Left lung (tissue), 10 donors: ENCODE data around the gene SUFU. TPM values are rescaled to one million over a fixed set of nuclear protein-coding genes. Genes with fewer than 3 reads are reported as not detected.

Experiments
- ATAC-seq: fragments of 200-7000 bp; cut with Tn5 transposase; one replicate; pipeline ENCODE4 v1.9.1; 2020; ENCODE audit warnings: moderate library complexity
- DNase-seq, 4 donors: peaks; one replicate each; pipeline ENCODE4 v3.0.0-alpha.2; 2013 to 2020
- H3K27ac ChIP-seq, 2 donors: fragments of 200-600 bp; sonication (generic) in 1 of 2; one replicate each; pipeline versions ENCODE4 v1.5.0 to v1.8.0; 2020 to 2021
- H3K27me3 ChIP-seq, 2 donors: fragments of 200-600 bp; sonication (generic) in 1 of 2; one replicate each; pipeline versions ENCODE4 v1.5.0 to v1.8.0; 2020 to 2021
- H3K36me3 ChIP-seq, 2 donors: fragments of 200-600 bp; sonication (generic) in 1 of 2; one replicate each; pipeline versions ENCODE4 v1.5.0 to v1.8.0; 2020 to 2021
- H3K4me1 ChIP-seq, 2 donors: fragments of 200-600 bp; one replicate each; pipeline ENCODE4 v1.8.0; 2021
- H3K4me3 ChIP-seq, 2 donors: fragments of 200-600 bp; sonication (generic) in 1 of 2; one replicate each; pipeline versions ENCODE4 v1.5.0 to v1.8.0; 2020 to 2021; ENCODE audit warnings: mild to moderate bottlenecking in 1 of 2
- H3K9me3 ChIP-seq, 2 donors: fragments of 200-600 bp; sonication (generic) in 1 of 2; one replicate each; pipeline versions ENCODE4 v1.5.0 to v1.8.0; 2020 to 2021
- intact Hi-C, 2 donors: fragments of 100-400 bp; cut with DNase I; formaldehyde crosslinking; loops; one replicate each; pipeline versions ENCODE4 v1.11.2 to v1.14.2; 2022
- polyA plus RNA-seq, 6 donors: library from polyadenylated mRNA; unstranded; fragments of 120-200 nt; gene quantifications; one replicate each; pipeline ENCODE4 v1.2.1, GENCODE V29; 2013; ENCODE audit not compliant: insufficient read length in 6 of 6
- total RNA-seq, 2 donors: library from RNA; stranded (reverse); fragmentation: NEBNext Ultra II Directional; extraction: Animal tissue kit (Norgen Biotek cat#: 25700); gene quantifications; one replicate each; pipeline ENCODE4 v1.2.1, GENCODE V29; 2021
- TF ChIP-seq, protein P1 (sequence below), 2 donors: fragments of 200-600 bp; sonication (generic) in 1 of 2; IDR thresholded peaks; one replicate each; pipeline versions ENCODE4 v1.5.0 to v1.8.0; 2021; ENCODE audit warnings: antibody characterized with exemption in 2 of 2
- donor health status: DM: no; HTN: yes; CAD: no.
- donor health status: DM: no; HTN: no; CAD: no.

The SUFU gene
- total and polyA plus RNA-seq, 8 donors = 13.4 to 30.7 (median 27.7) TPM

DNA sequence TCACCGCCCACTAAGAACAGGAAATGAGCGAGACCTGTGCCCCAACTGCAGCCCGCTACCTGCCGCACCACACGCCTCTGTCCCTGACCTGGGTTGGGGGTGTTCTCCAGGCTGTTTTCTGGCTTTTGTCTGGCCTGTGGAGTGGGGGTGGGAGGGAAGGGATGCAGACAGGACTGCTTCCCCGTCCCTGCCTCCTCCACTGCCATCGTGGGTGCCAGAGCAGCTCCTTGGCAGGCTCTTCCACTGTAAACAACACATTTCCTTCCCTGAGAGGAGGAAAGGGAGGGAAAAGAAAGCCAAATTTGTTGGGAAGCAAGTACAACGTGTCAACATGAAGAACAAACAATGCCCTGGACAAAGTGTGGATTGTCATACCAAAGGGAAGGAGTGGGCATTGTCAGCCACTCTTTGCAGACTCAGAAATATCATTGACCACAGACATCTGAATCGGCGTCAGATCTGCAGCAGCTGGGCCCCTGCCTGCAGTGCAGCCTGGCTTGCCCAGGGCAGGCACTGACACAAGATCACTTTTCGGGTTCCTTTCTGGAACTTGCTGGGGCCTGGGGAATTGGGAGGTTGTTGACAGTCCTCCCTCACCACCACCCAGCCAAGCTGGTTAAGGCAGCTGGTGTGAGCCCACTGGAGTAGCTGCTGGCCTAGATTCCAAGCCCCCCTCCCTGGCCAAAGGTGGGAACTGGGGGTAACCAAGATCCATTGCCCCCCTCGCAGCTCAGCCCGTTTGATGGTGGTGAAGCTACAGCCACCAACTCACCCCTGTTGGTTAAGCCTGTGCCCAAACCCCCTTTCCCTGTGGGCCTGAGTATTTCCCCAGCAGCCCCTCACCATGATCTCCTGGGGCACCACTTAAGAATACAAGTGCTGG is 117.9 kb downstream of the SUFU start:
- Histone ChIP-seq H3K4me3 (no peak overlapping the region), H3K27ac (peak overlapping the region; percentile 64 to 67), H3K4me1 (peaks cover 28 to 52% of the 10 kb centered on the region in 2 donors), H3K9me3 (no peaks in the 10 kb centered on the region), H3K27me3 (no peaks in the 10 kb centered on the region), H3K36me3 (peaks cover 0 to 19% of the 10 kb centered on the region in 2 donors)
- ATAC-seq = peak; percentile 43
- TF ChIP-seq, protein P1, sequence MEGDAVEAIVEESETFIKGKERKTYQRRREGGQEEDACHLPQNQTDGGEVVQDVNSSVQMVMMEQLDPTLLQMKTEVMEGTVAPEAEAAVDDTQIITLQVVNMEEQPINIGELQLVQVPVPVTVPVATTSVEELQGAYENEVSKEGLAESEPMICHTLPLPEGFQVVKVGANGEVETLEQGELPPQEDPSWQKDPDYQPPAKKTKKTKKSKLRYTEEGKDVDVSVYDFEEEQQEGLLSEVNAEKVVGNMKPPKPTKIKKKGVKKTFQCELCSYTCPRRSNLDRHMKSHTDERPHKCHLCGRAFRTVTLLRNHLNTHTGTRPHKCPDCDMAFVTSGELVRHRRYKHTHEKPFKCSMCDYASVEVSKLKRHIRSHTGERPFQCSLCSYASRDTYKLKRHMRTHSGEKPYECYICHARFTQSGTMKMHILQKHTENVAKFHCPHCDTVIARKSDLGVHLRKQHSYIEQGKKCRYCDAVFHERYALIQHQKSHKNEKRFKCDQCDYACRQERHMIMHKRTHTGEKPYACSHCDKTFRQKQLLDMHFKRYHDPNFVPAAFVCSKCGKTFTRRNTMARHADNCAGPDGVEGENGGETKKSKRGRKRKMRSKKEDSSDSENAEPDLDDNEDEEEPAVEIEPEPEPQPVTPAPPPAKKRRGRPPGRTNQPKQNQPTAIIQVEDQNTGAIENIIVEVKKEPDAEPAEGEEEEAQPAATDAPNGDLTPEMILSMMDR (IDR thresholded peaks at IDR 0.05) = no peak
- peak in 2 of 4 donors; percentile 34 to 43 for DNase-seq
- intact Hi-C loops = no loop called here

DNA sequence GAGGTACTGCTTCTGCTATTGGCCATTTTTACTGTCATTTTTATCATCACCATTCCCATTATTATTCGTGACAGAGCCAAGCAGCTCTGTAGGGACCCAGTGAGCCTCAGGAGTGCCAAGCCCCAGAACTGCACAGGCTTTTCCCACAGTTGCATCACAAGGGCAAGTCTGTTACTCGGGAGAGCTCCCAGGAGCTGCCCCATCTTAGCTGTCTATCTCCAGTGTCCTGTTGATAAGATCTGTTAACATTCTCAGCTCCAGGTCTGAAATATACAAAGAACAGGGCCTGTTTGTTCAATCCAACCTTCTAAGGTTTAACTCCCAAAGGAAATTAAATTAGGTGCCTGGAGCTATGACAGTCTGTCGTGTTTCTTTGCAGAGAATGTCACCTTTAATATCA is 120.3 kb downstream of the SUFU start:
- no peaks in the 10 kb centered on the region for H3K27me3 ChIP-seq
- no peaks in the 10 kb centered on the region for H3K9me3 ChIP-seq
- no peak overlapping the region for H3K27ac ChIP-seq
- ATAC-seq = no peak
- peak in 2 of 4 donors; percentile 4 to 7 for DNase-seq
- H3K4me1 ChIP-seq = peaks cover 50 to 75% of the 10 kb centered on the region in 2 donors
- no peak overlapping the region for H3K4me3 ChIP-seq
- intact Hi-C loops = no loop called here
- H3K36me3 ChIP-seq = no peaks in the 10 kb centered on the region
- TF ChIP-seq, protein P1 (IDR thresholded peaks at IDR 0.05) = no peak

DNA sequence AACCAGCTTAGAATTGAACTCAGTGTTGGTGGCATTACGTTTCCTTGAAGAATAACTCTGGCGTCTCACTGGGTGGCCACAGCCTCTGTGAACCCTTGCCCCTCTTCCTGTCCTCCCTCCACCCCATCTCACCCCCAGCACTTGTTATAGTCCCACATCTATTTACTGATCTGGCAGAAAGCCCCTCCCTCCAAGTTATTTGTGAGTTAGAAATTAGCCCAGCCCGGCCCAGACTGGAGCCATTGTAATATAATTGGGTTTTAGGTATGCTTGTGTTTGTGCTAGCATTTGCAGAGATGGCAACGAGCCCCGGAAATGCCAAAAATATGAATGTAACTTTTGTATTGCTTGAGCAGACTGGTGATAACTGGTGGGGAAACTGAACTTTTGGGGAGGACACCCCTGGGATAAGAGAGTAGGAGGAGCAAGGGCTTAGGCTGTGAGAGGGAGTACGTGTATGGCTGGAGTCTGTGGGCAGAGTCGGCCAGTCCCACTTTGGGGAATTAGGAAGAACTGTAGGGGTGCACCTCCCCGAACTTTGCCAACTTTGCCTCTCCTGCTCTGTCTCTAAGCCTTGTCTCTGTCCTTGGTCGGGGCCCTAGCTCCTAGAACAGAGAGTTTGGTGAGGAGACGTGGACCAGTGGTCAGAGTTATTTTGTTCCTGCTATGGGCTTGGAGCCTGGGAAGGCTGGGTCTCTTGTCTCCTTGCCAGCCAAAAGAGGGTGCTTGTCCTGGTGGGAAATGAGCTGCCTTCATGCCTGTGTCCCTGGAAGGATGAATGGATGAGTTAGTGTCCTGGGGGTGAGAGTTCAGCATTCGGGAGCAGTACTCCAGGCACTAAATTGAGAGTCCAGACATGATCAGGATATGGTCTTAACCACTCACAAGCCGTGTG is 121.2 kb downstream of the SUFU start:
- no peaks in the 10 kb centered on the region for H3K27me3 ChIP-seq
- intact Hi-C loops = no loop called here
- DNase-seq = peak in 2 of 4 donors; percentile 11 to 21
- H3K4me3 ChIP-seq = no peak overlapping the region
- TF ChIP-seq, protein P1 (IDR thresholded peaks at IDR 0.05) = no peak
- H3K9me3 ChIP-seq = no peaks in the 10 kb centered on the region
- peak overlapping the region in 1 of 2 donors; percentile 76 for H3K27ac ChIP-seq
- no peak for ATAC-seq
- peaks cover 0 to 3% of the 10 kb centered on the region in 2 donors for H3K36me3 ChIP-seq
- H3K4me1 ChIP-seq = peaks cover 44 to 75% of the 10 kb centered on the region in 2 donors

DNA sequence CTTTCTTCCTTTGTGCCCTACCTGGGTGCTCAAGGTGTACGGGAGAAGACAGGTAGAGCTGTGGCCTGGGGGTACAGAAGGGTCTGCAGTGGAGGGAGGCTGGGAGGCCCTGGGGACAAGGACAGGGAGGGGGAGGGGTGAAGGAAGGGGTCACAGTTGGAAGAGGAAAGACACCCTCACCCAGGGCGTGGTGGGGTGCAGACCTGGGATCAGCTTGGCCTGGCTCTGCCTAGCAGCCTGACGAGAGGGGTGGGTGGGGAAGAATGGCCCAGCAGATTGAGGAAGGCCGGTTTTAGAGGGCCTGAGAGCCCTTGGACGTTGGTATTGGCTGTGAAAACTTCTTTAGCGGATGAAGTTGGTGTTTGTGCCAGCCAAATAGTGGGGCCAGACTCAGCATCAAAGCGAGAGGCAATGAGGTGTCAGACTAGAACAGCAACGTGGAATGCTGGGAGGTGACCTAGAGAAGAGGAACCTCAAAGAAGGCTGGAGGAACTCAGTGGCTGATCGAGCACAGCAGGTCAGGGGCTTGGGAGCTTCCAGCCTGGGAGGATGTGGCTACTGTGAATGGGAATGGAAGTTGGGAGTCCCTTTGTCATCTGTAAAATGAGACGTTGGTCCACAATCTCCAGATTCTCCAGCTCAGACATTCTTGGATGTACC is 122.4 kb downstream of the SUFU start:
- peaks cover 0 to 12% of the 10 kb centered on the region in 2 donors for H3K36me3 ChIP-seq
- TF ChIP-seq, protein P1 (IDR thresholded peaks at IDR 0.05) = no peak
- peaks cover 35 to 66% of the 10 kb centered on the region in 2 donors for H3K4me1 ChIP-seq
- intact Hi-C loops = no loop called here
- no peaks in the 10 kb centered on the region for H3K9me3 ChIP-seq
- H3K27ac ChIP-seq = peak overlapping the region in 1 of 2 donors; percentile 76
- no peak overlapping the region for H3K4me3 ChIP-seq
- DNase-seq (peak in 2 of 4 donors; percentile 24 to 32), ATAC-seq (no peak)
- no peaks in the 10 kb centered on the region for H3K27me3 ChIP-seq
